ENCODE results near the gene ZNF227. TPM values are rescaled to one million over a fixed set of nuclear protein-coding genes. Genes with fewer than 3 reads are reported as not detected.
"Not testable (repeated sequence)": the region's sequence is repeated elsewhere in the genome, so short reads cannot be mapped to it uniquely, and the experiment has no call there.

Gene ZNF227
- total RNA-seq (2022) = 27.4 and 29.4 TPM in 2 replicates
- Bru-seq, nascent RNA = percentile 81 among the genes with signal in this experiment
- percentile 74 among the genes with signal in this experiment for BruChase-seq, experiment 1, labeled RNA remaining after a 6-hour chase
- BruChase-seq, experiment 2, labeled RNA remaining after a 2-hour chase = percentile 80 among the genes with signal in this experiment
- long read RNA-seq, partial matches to known transcripts = 1 of 10 reads
- long read RNA-seq, other reads (novel, unspliced or antisense) = 6 of 10 reads

DNA sequence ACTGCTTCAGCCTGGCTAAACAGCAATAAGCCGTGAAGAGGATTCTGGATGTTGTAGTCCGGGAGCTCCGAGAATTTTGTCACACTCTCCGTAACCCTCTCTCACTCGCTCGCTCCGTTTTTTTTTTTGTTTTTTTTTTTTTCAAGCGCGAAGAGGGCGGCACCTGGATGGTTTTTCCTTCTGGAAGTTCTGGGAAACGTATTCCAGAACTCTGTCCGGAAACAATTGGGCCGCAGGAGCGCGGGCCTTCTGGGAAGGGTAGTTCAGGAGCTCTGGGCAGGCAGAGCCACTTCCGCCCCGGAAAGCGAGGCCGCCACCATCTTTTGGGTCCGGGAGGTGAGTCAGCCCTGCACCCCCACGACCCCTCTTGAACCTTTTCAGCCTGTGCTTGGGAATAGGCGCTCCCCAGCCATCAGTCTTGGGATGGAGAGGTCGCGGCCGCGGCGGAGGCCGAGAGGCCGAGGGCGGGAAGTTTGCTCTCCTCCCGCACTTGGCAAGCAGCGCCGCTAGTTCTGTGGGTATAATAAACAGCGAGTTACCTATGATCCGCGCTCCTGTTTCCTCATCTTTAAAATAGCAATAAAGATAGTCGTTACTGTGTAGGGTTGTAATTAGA is at the start of gene ZNF227:
ZNF227 (plus strand) TSS at position 283 of the 616 bp plus-strand sequence. CDS start 5,261 bp downstream, outside the sequence.
- Mint-ChIP-seq H3K27ac (ENCODE audit: unreplicated experiment) (peak within 1 kb of the TSS; percentile 24), H3K9me3 (ENCODE audit: low read depth, unreplicated experiment) (no peaks in the 10 kb centered on the region), H3K4me3 (ENCODE audit: low read depth, unreplicated experiment) (peak within 1 kb of the TSS; percentile 86), H3K4me1 (ENCODE audit: low read depth, unreplicated experiment) (peaks cover 8% of the 10 kb centered on the region), H3K27me3 (ENCODE audit: unreplicated experiment) (no peaks in the 10 kb centered on the region), H3K36me3 (ENCODE audit: insufficient read depth, unreplicated experiment) (peaks cover 48% of the 10 kb centered on the region)
- peak; percentile 86 for DNase-seq
- intact Hi-C loops (cut with micrococcal nuclease; ENCODE audit: unreplicated experiment) = loop anchor here (2.0 kb wide), 1 partner anchor 92 kb away; the partner anchor contains the start of gene ZNF235
- TF ChIP-seq, protein P1, sequence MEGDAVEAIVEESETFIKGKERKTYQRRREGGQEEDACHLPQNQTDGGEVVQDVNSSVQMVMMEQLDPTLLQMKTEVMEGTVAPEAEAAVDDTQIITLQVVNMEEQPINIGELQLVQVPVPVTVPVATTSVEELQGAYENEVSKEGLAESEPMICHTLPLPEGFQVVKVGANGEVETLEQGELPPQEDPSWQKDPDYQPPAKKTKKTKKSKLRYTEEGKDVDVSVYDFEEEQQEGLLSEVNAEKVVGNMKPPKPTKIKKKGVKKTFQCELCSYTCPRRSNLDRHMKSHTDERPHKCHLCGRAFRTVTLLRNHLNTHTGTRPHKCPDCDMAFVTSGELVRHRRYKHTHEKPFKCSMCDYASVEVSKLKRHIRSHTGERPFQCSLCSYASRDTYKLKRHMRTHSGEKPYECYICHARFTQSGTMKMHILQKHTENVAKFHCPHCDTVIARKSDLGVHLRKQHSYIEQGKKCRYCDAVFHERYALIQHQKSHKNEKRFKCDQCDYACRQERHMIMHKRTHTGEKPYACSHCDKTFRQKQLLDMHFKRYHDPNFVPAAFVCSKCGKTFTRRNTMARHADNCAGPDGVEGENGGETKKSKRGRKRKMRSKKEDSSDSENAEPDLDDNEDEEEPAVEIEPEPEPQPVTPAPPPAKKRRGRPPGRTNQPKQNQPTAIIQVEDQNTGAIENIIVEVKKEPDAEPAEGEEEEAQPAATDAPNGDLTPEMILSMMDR (IDR thresholded peaks at IDR 0.05; ENCODE audit: unreplicated experiment) = no peak
- CTCF ChIA-PET = interaction anchor here (0.6 to 1.1 kb wide), 7 partner anchors 48 to 677 kb away, joined by 4 to 10 read pairs (median 5); partner anchors contain the start of gene ZNF226
- BruUV-seq (replicated peaks) = no TSS peak

DNA sequence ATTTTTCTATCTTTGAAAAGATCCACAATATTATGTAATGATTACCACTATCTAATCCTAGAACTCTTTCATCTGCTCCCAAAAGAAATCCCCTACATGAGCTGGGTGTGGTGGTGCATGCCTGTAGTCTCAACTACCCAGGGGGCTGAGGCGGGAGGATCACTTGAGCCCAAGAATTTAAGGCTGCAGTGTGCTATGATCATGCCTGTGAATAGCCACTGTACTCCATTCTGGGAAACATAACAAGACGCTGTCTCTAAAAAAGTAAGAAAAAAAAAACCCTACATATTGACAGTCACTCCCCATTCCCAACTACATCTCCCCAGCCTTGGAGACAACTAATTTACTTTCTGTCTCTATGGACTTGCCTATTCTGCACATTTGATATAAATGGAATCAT is 48.5 kb upstream of the ZNF227 start:
- DNase-seq = no peak
- CTCF ChIA-PET = interaction anchor here (1.2 to 1.3 kb wide), 2 partner anchors 44 to 48 kb away, joined by 3 to 10 read pairs; partner anchors contain the start of gene ZNF227
- no TSS peak for BruUV-seq (replicated peaks)
- TF ChIP-seq, protein P1 (IDR thresholded peaks at IDR 0.05; ENCODE audit: unreplicated experiment) = no peak
- intact Hi-C loops (cut with micrococcal nuclease; ENCODE audit: unreplicated experiment) = loop anchor here (1.0 kb wide), 1 partner anchor 44 kb away; no protein-coding TSS in a partner anchor
- Mint-ChIP-seq H3K4me3 (ENCODE audit: low read depth, unreplicated experiment) (no peak overlapping the region), H3K27me3 (ENCODE audit: unreplicated experiment) (no peaks in the 10 kb centered on the region), H3K4me1 (ENCODE audit: low read depth, unreplicated experiment) (peaks cover 8% of the 10 kb centered on the region), H3K36me3 (ENCODE audit: insufficient read depth, unreplicated experiment) (peaks cover 48% of the 10 kb centered on the region), H3K9me3 (ENCODE audit: low read depth, unreplicated experiment) (peaks cover 11% of the 10 kb centered on the region), H3K27ac (ENCODE audit: unreplicated experiment) (no peak overlapping the region)

DNA sequence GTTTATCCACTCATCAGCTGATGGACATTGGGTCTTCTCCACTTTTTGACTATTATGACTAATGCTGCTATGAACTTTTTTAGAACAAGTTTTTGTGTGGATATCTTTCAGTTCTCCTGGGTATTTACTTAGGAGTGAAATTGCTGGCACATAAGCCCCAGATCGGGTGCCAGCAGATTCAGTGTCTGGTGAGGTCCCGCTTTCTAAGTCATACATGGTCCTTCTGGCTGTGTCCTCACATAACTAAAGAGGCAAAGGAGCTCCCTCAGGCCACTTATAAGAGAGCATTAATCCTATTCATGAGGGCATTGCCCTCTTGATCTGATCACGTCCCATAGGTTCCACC is 48.0 kb upstream of the ZNF227 start:
- intact Hi-C loops (cut with micrococcal nuclease; ENCODE audit: unreplicated experiment) = loop anchor here (1.0 kb wide), 1 partner anchor 43 kb away; no protein-coding TSS in a partner anchor
- Mint-ChIP-seq H3K27ac (ENCODE audit: unreplicated experiment) (peak overlapping the region; percentile 95), H3K4me3 (ENCODE audit: low read depth, unreplicated experiment) (peak overlapping the region; percentile 96), H3K27me3 (ENCODE audit: unreplicated experiment) (no peaks in the 10 kb centered on the region), H3K9me3 (ENCODE audit: low read depth, unreplicated experiment) (peaks cover 11% of the 10 kb centered on the region), H3K36me3 (ENCODE audit: insufficient read depth, unreplicated experiment) (peaks cover 53% of the 10 kb centered on the region), H3K4me1 (ENCODE audit: low read depth, unreplicated experiment) (peaks cover 8% of the 10 kb centered on the region)
- TF ChIP-seq, protein P1 (IDR thresholded peaks at IDR 0.05; ENCODE audit: unreplicated experiment) = no peak
- no TSS peak for BruUV-seq (replicated peaks)
- DNase-seq = no peak
- CTCF ChIA-PET = interaction anchor here (0.8 to 1.3 kb wide), 5 partner anchors 22 to 337 kb away, joined by 3 to 10 read pairs (median 4); partner anchors contain the start of genes ZNF227 and ZNF283

DNA sequence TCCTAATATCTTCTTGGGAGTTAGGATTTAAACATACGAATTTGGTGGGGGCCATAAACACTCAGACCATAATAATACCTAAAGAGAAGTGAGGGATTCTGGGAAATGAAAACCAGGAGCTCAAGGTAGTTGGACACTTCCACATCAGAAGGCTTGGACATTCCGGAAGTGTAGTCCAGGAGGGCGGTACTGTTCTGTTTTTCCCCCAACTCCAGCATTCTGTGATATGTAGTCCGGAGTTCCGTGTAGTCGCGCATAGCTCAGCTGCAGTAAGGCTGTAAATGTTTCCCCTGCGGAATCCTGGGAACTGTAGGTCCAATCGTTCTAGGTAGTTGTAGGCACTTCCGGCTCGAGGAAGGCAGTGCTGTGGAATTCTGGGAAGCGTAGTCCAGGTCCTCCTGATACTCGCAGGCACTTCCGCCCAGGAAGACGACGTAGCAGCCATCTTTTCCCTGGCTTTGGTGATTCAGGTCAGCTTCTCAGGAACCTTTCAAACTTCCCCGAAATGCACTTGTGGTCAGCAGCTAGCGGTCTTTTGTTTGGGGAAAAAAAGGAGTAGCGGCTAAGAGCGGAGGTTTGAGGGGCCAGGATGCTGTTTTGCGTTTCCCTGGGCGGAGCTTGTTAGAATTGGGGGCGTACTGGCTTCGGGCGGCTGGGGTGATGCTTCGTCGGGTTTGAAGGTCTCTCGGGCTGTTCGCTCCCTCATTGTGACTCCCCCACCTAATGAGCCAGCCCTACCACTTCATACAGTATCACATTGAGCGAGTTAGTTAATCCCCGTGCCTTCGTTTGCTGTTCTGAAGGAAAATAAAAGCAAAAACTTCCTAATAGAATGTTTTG is 47.4 kb upstream of the ZNF227 start, which contains the start of gene ZNF226:
ZNF226 (plus strand) TSS at position 428 of the 840 bp plus-strand sequence. CDS start 4,981 bp downstream, outside the sequence.
- Mint-ChIP-seq H3K4me1 (ENCODE audit: low read depth, unreplicated experiment) (peaks cover 8% of the 10 kb centered on the region), H3K27me3 (ENCODE audit: unreplicated experiment) (no peaks in the 10 kb centered on the region), H3K36me3 (ENCODE audit: insufficient read depth, unreplicated experiment) (peaks cover 58% of the 10 kb centered on the region), H3K4me3 (ENCODE audit: low read depth, unreplicated experiment) (peak within 1 kb of the TSS; percentile 96), H3K27ac (ENCODE audit: unreplicated experiment) (peak within 1 kb of the TSS; percentile 95), H3K9me3 (ENCODE audit: low read depth, unreplicated experiment) (peaks cover 11% of the 10 kb centered on the region)
- CTCF ChIA-PET = interaction anchor here (0.5 to 1.3 kb wide), 8 partner anchors 23 to 338 kb away, joined by 3 to 10 read pairs (median 4); partner anchors contain the start of genes ZNF180, ZNF227, ZNF233 and ZNF283
- TF ChIP-seq, protein P1 (IDR thresholded peaks at IDR 0.05; ENCODE audit: unreplicated experiment) = no peak
- peak; percentile 91 for DNase-seq
- intact Hi-C loops (cut with micrococcal nuclease; ENCODE audit: unreplicated experiment) = loop anchor here (1.0 kb wide), 1 partner anchor 42 kb away; no protein-coding TSS in a partner anchor
- TSS peak; percentile 50 for BruUV-seq (replicated peaks)

DNA sequence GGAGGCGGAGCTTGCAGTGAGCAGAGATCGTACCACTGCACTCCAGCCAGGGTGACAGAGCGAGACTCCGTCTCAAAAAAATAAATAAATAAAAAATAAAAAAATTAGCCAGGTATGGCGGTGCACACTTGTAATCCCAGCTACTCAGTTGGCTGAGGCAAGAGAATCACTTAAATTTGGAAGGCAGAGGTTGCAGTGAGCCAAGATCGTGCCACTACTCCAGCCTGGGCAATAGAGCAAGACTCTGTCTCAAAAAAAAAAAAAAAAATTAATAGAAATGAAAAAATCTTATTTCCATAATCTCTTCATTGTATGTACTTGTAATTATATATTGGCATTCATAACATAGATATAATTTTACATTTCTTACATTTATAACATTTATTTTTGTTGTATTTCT is 41.7 kb upstream of the ZNF227 start:
- H3K36me3 Mint-ChIP-seq (ENCODE audit: insufficient read depth, unreplicated experiment) = peaks cover 88% of the 10 kb centered on the region
- H3K4me3 Mint-ChIP-seq (ENCODE audit: low read depth, unreplicated experiment); DNase-seq; intact Hi-C loops (cut with micrococcal nuclease; ENCODE audit: unreplicated experiment); CTCF ChIA-PET; H3K27me3 Mint-ChIP-seq (ENCODE audit: unreplicated experiment); H3K4me1 Mint-ChIP-seq (ENCODE audit: low read depth, unreplicated experiment); H3K27ac Mint-ChIP-seq (ENCODE audit: unreplicated experiment); BruUV-seq (replicated peaks): not testable (repeated sequence)
- peaks cover 15% of the 10 kb centered on the region for H3K9me3 Mint-ChIP-seq (ENCODE audit: low read depth, unreplicated experiment)

Measured in Calu3 (cell line).